ENCODE results near the gene ZNF565. TPM values are rescaled to one million over a fixed set of nuclear protein-coding genes. Genes with fewer than 3 reads are reported as not detected.
"Not testable (repeated sequence)": the region's sequence is repeated elsewhere in the genome, so short reads cannot be mapped to it uniquely, and the experiment has no call there.

The ZNF565 gene
- total and polyA plus RNA-seq, 7 experiments from 2014 or later: 2.7 to 11.6 (median 7.8) TPM

DNA sequence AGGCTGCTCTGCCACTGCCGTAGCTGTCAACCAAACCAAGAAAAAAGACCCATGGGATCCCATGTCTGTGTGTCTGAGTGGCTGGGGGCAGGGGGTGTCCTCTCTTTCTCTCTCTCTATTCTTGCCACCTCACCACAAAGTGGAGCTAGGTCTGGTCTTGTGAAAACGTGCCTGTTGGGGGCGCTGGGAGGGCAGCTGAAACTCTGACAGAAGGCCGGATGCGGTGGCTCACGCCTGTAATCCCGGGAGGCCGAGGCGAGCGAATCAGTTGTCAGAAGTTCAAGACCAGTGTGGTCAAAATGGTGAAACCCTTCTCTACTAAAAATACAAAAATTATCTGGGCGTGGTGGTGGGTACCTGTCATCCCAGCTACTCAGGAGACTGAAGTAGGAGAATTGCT is 29.6 kb upstream of the ZNF565 start:
- H3K27me3 ChIP-seq (ENCODE audit: control insufficient read depth in 2 of 2, insufficient read depth in 2 of 2, low read length in 2 of 2): no peaks in the 10 kb centered on the region

DNA sequence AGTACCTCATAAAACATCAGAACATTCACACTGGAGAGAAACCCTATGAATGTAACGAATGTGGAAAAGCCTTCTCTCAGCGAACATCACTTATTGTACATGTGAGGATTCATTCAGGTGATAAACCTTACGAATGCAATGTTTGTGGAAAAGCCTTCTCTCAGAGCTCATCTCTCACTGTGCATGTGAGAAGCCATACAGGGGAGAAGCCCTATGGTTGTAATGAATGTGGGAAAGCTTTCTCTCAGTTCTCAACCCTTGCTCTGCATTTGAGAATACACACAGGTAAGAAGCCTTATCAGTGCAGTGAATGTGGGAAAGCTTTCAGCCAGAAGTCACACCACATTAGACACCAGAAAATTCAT is 22.5 kb upstream of the ZNF565 start:
- DNase-seq: no peak
- H3K4me1 Mint-ChIP-seq: no peaks in the 10 kb centered on the region
- Histone ChIP-seq H3K4me3 (ENCODE audit: low read length) (peak overlapping the region; percentile 17), H3K27me3 (ENCODE audit: control insufficient read depth in 2 of 2, insufficient read depth in 2 of 2, low read length in 2 of 2) (no peaks in the 10 kb centered on the region), H3K27ac (ENCODE audit: low read depth, low read length) (no peak overlapping the region), H3K4me1 (ENCODE audit: control insufficient read depth in 2 of 2, insufficient read depth in 2 of 2, low read length in 2 of 2) (no peaks in the 10 kb centered on the region), H3K9me3 (ENCODE audit: control insufficient read depth in 2 of 3, low read length in 3 of 3) (peaks cover 16 to 94% (median 42%) of the 10 kb centered on the region in 3 experiments), H3K36me3 (ENCODE audit: control insufficient read depth in 2 of 3, insufficient read depth in 3 of 3, low read length in 3 of 3) (peaks cover 33 to 64% (median 55%) of the 10 kb centered on the region in 3 experiments)
- ChIA-PET POLR2A (no interaction called here), CTCF (interaction anchor here (0.5 kb wide), 1 partner anchor 26 kb away, joined by 3 read pairs; no protein-coding TSS in a partner anchor)
- peaks cover 7 to 100% (median 78%) of the 10 kb centered on the region in 11 donors for H3K9me3 Mint-ChIP-seq
- no peaks in the 10 kb centered on the region for H3K27me3 Mint-ChIP-seq
- no peak overlapping the region for H3K27ac Mint-ChIP-seq
- H3K4me3 Mint-ChIP-seq: no peak overlapping the region
- intact Hi-C loops (cut with micrococcal nuclease): no loop called here
- no peak for ATAC-seq
- peaks cover 22 to 82% (median 80%) of the 10 kb centered on the region in 5 donors for H3K36me3 Mint-ChIP-seq

More for the DNA sequence above, 29.6 kb upstream of the ZNF565 start:
- Mint-ChIP-seq H3K27me3 (peaks cover 0 to 10% (median 5%) of the 10 kb centered on the region in 5 donors), H3K4me3 (no peak overlapping the region), H3K9me3 (peaks cover 20 to 94% (median 59%) of the 10 kb centered on the region in 11 donors), H3K27ac (peak overlapping the region in 1 of 9 donors; percentile 6), H3K4me1 (peaks cover 0 to 4% (median 0%) of the 10 kb centered on the region in 7 donors), H3K36me3 (peaks cover 18 to 44% (median 22%) of the 10 kb centered on the region in 5 donors)
- ChIA-PET CTCF (no interaction called here), POLR2A (no interaction called here)
- Histone ChIP-seq H3K36me3 (ENCODE audit: control insufficient read depth in 2 of 3, insufficient read depth in 3 of 3, low read length in 3 of 3) (no peaks in the 10 kb centered on the region), H3K27ac (ENCODE audit: low read depth, low read length) (no peak overlapping the region), H3K9me3 (ENCODE audit: control insufficient read depth in 2 of 3, low read length in 3 of 3) (peaks cover 0 to 82% (median 0%) of the 10 kb centered on the region in 3 experiments), H3K4me1 (ENCODE audit: control insufficient read depth in 2 of 2, insufficient read depth in 2 of 2, low read length in 2 of 2) (no peaks in the 10 kb centered on the region), H3K4me3 (ENCODE audit: low read length) (no peak overlapping the region)
- DNase-seq (no peak), ATAC-seq (no peak)
- intact Hi-C loops (cut with micrococcal nuclease): no loop called here

DNA sequence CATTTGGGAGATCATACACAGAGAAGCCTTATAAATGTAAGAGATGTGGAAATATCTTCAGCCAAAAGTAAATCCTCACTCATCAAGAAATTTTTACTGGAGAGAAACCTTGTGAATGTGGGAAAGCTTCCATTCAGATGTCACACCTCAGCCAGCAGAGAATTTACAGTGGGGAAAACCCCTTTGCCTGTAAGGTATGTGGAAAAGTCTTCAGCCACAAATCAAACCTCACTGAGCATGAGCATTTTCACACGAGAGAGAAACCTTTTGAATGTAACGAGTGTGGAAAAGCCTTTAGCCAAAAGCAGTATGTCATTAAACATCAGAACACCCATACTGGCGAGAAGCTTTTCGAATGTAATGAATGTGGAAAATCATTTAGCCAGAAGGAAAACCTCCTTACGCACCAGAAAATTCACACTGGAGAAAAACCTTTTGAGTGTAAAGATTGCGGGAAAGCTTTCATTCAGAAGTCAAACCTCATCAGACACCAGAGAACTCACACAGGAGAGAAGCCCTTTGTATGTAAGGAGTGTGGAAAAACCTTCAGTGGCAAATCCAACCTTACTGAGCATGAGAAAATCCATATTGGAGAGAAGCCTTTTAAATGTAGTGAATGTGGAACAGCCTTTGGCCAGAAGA is 22.0 kb upstream of the ZNF565 start:
- H3K27me3 Mint-ChIP-seq: no peaks in the 10 kb centered on the region
- Histone ChIP-seq H3K27me3 (ENCODE audit: control insufficient read depth in 2 of 2, insufficient read depth in 2 of 2, low read length in 2 of 2) (no peaks in the 10 kb centered on the region), H3K4me1 (ENCODE audit: control insufficient read depth in 2 of 2, insufficient read depth in 2 of 2, low read length in 2 of 2) (no peaks in the 10 kb centered on the region), H3K9me3 (ENCODE audit: control insufficient read depth in 2 of 3, low read length in 3 of 3) (peaks cover 16 to 94% (median 42%) of the 10 kb centered on the region in 3 experiments), H3K4me3 (ENCODE audit: low read length) (peak overlapping the region; percentile 17), H3K27ac (ENCODE audit: low read depth, low read length) (no peak overlapping the region), H3K36me3 (ENCODE audit: control insufficient read depth in 2 of 3, insufficient read depth in 3 of 3, low read length in 3 of 3) (peaks cover 38 to 69% (median 58%) of the 10 kb centered on the region in 3 experiments)
- DNase-seq: no peak
- H3K4me3 Mint-ChIP-seq: no peak overlapping the region
- intact Hi-C loops (cut with micrococcal nuclease): no loop called here
- ChIA-PET POLR2A (no interaction called here), CTCF (interaction anchor here (0.5 kb wide), 1 partner anchor 26 kb away, joined by 3 read pairs; no protein-coding TSS in a partner anchor)
- H3K36me3 Mint-ChIP-seq: peaks cover 22 to 86% (median 80%) of the 10 kb centered on the region in 5 donors
- ATAC-seq: no peak
- no peak overlapping the region for H3K27ac Mint-ChIP-seq
- no peaks in the 10 kb centered on the region for H3K4me1 Mint-ChIP-seq
- peaks cover 7 to 100% (median 76%) of the 10 kb centered on the region in 11 donors for H3K9me3 Mint-ChIP-seq

DNA sequence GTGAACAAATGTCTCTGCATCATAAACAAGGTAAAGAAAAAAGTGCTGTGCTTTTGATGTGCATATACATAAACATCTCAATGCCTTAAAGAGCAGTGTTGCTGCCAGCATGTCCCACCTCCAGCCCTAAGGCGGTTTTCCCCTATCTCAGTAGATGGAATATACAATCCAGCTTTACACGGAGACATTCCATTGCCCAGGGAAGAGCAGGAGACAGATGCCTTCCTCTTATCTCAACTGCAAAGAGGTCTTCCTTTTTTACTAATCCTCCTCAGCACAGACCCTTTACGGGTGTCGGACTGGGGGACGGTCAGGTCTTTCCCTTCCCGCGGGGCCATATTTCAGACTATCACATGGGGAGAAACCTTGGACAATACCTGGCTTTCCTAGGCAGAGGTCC is 19.2 kb upstream of the ZNF565 start:
- intact Hi-C loops (cut with micrococcal nuclease); ATAC-seq; CTCF ChIA-PET; H3K4me1 Mint-ChIP-seq; POLR2A ChIA-PET; H3K4me1 ChIP-seq (ENCODE audit: control insufficient read depth in 2 of 2, insufficient read depth in 2 of 2, low read length in 2 of 2); H3K27me3 ChIP-seq (ENCODE audit: control insufficient read depth in 2 of 2, insufficient read depth in 2 of 2, low read length in 2 of 2); H3K27ac ChIP-seq (ENCODE audit: low read depth, low read length); H3K27me3 Mint-ChIP-seq; H3K4me3 ChIP-seq (ENCODE audit: low read length); H3K27ac Mint-ChIP-seq; DNase-seq: not testable (repeated sequence)
- Mint-ChIP-seq H3K9me3 (peaks cover 15 to 97% (median 77%) of the 10 kb centered on the region in 11 donors), H3K4me3 (peak overlapping the region in 4 of 10 donors; percentile 20 to 37 (median 26)), H3K36me3 (peaks cover 34 to 97% (median 94%) of the 10 kb centered on the region in 5 donors)
- Histone ChIP-seq H3K9me3 (ENCODE audit: control insufficient read depth in 2 of 3, low read length in 3 of 3) (peaks cover 16 to 82% (median 48%) of the 10 kb centered on the region in 3 experiments), H3K36me3 (ENCODE audit: control insufficient read depth in 2 of 3, insufficient read depth in 3 of 3, low read length in 3 of 3) (peaks cover 62 to 97% (median 77%) of the 10 kb centered on the region in 3 experiments)

GRCh38 chr19:36225219-36225892 is 10.9 kb upstream of the ZNF565 start:
- H3K4me3 ChIP-seq (ENCODE audit: low read length): no peak overlapping the region
- H3K4me3 Mint-ChIP-seq: peak overlapping the region in 7 of 10 donors; percentile 20 to 65 (median 42)
- ChIA-PET CTCF (interaction anchor here (0.7 kb wide), 1 partner anchor 613 kb away, joined by 3 read pairs; no protein-coding TSS in a partner anchor), POLR2A (no interaction called here)
- no peaks in the 10 kb centered on the region for H3K27me3 ChIP-seq (ENCODE audit: control insufficient read depth in 2 of 2, insufficient read depth in 2 of 2, low read length in 2 of 2)
- intact Hi-C loops (cut with micrococcal nuclease): no loop called here
- H3K36me3 Mint-ChIP-seq: peaks cover 35 to 84% (median 71%) of the 10 kb centered on the region in 5 donors
- H3K4me1 Mint-ChIP-seq: peaks cover 19 to 43% (median 26%) of the 10 kb centered on the region in 7 donors
- H3K4me1 ChIP-seq (ENCODE audit: control insufficient read depth in 2 of 2, insufficient read depth in 2 of 2, low read length in 2 of 2): no peaks in the 10 kb centered on the region
- H3K9me3 ChIP-seq (ENCODE audit: control insufficient read depth in 2 of 3, low read length in 3 of 3): peaks cover 0 to 33% (median 23%) of the 10 kb centered on the region in 3 experiments
- no peak overlapping the region for H3K27ac ChIP-seq (ENCODE audit: low read depth, low read length)
- H3K27ac Mint-ChIP-seq: peak overlapping the region in 3 of 9 donors; percentile 29 to 77 (median 34)
- DNase-seq: no peak
- peaks cover 10 to 72% (median 36%) of the 10 kb centered on the region in 11 donors for H3K9me3 Mint-ChIP-seq
- ATAC-seq: no peak
- H3K36me3 ChIP-seq (ENCODE audit: control insufficient read depth in 2 of 3, insufficient read depth in 3 of 3, low read length in 3 of 3): peaks cover 27 to 93% (median 47%) of the 10 kb centered on the region in 3 experiments
- no peaks in the 10 kb centered on the region for H3K27me3 Mint-ChIP-seq

- Histone ChIP-seq H3K27me3 (ENCODE audit: control insufficient read depth in 2 of 2, insufficient read depth in 2 of 2, low read length in 2 of 2) (no peaks in the 10 kb centered on the region), H3K4me1 (ENCODE audit: control insufficient read depth in 2 of 2, insufficient read depth in 2 of 2, low read length in 2 of 2) (peaks cover 0 to 6% of the 10 kb centered on the region in 2 donors), H3K9me3 (ENCODE audit: control insufficient read depth in 2 of 3, low read length in 3 of 3) (peaks cover 0 to 18% (median 9%) of the 10 kb centered on the region in 3 experiments), H3K4me3 (ENCODE audit: low read length) (no peak overlapping the region), H3K36me3 (ENCODE audit: control insufficient read depth in 2 of 3, insufficient read depth in 3 of 3, low read length in 3 of 3) (peaks cover 5 to 76% (median 28%) of the 10 kb centered on the region in 3 experiments), H3K27ac (ENCODE audit: low read depth, low read length) (no peak overlapping the region)
- CTCF ChIA-PET: no interaction called here
- H3K36me3 Mint-ChIP-seq: peaks cover 29 to 74% (median 65%) of the 10 kb centered on the region in 5 donors
- H3K9me3 Mint-ChIP-seq: peaks cover 0 to 60% (median 23%) of the 10 kb centered on the region in 11 donors
- POLR2A ChIA-PET: no interaction called here
- H3K4me1 Mint-ChIP-seq: peaks cover 28 to 54% (median 41%) of the 10 kb centered on the region in 7 donors
- H3K4me3 Mint-ChIP-seq: peak overlapping the region in 2 of 10 donors; percentile 4 to 55
- no peaks in the 10 kb centered on the region for H3K27me3 Mint-ChIP-seq
- intact Hi-C loops (cut with micrococcal nuclease): no loop called here
- peak overlapping the region in 1 of 9 donors; percentile 25 for H3K27ac Mint-ChIP-seq
- no peak for ATAC-seq
- DNase-seq: no peak
These were observed 8.0 kb upstream of the ZNF565 start for GRCh38 chr19:36222503-36222902.
